BJ (cell line): ENCODE results near the gene CD63. TPM values are rescaled to one million over a fixed set of nuclear protein-coding genes. Genes with fewer than 3 reads are reported as not detected.

ENCODE experiments used
- CTCF ChIA-PET: fragments of 350-600 bp; formaldehyde crosslinking; extraction: SDS; loops from one replicate; lab custom pipeline; 2021; ENCODE audit warnings: antibody characterized with exemption, inconsistent platforms; lab: Yijun Ruan, JAX
- POLR2A ChIA-PET: fragments of 300-600 bp; sonication (Branson Sonifier 250); formaldehyde crosslinking; extraction: SDS; loops from one replicate; lab custom pipeline; 2021; ENCODE audit warnings: antibody characterized with exemption; lab: Charles Lee
- DNase-seq: peaks from one replicate; pipeline ENCODE4 v3.0.0-alpha.2; 2011; ENCODE audit warnings: low read depth
- H3K27me3 ChIP-seq: 2 replicates; pipeline ENCODE4 v1.6.0; 2011; ENCODE audit warnings: low read length; ENCODE audit not compliant: control insufficient read depth, insufficient read depth
- H3K36me3 ChIP-seq: 2 replicates; pipeline ENCODE4 v1.5.1; 2011; ENCODE audit warnings: low read length; ENCODE audit not compliant: control insufficient read depth, insufficient read depth
- H3K4me3 ChIP-seq: 2 replicates; pipeline ENCODE4 v1.5.1; 2011; ENCODE audit warnings: low read depth, mild to moderate bottlenecking, control low read depth, low read length
- CTCF ChIP-seq: IDR thresholded peaks from 2 replicates; pipeline ENCODE4 v1.5.1; 2011; ENCODE audit warnings: low read depth, mild to moderate bottlenecking, control low read depth, inconsistent platforms, low read length, moderate library complexity; ENCODE audit not compliant: insufficient read depth
- polyA plus RNA-seq: library from polyadenylated mRNA; depleted of rRNA; stranded (reverse); fragments of >200 nt; gene quantifications from 2 replicates; pipeline ENCODE4 v1.2.3, GENCODE V29; 2011

Gene CD63
- polyA plus RNA-seq, 1 experiment = 974 TPM

DNA sequence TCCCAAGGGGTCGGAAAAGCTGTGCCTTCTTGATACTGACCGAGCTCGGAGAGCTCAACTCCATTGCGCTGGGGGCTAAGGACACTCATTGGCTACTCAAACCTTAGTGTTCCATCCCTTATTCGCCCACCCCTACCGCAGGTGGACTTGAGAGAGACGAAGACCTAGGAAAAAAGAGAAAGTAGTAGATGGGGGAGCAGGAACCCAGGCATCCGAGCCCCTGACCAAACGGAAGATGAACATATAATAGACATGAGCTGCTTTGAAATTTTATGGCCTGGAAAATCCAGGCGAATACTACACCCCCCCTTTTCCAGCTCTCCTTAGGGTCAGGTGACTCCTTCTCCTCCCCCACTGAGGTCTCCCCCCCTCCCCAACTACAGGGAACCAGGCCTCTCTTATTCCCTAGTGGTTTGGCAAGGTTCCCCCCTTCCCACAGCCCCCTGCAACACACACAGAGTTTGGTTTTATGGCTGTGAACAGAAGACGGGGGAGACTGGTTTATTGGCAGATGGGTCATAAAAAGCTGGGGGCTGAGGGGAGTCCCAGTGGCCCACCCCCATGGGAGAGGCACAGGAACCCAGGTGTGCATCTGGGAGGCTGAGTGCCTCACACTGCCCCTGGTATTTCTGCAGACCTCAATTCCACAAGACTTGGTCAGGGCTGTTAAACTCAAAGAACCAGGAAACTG, 15.7 kb upstream of the CD63 start:
- CTCF ChIA-PET = interaction anchor here (0.7 to 10.9 kb wide), 8 partner anchors 7 to 198 kb away, joined by 3 to 86 read pairs (median 4); partner anchors contain the start of genes DGKA, DNAJC14, PYM1 and SARNP
- no peak for DNase-seq

GRCh38 chr12:55743406-55744339, 14.9 kb upstream of the CD63 start:
- no peaks in the 10 kb centered on the region for H3K36me3 ChIP-seq
- DNase-seq = no peak
- no peak; the same call in 1 of the 2 replicates for TF ChIP-seq CTCF
- ChIA-PET POLR2A (interaction anchor here (0.5 kb wide), 1 partner anchor 218 kb away, joined by 4 read pairs; no protein-coding TSS in a partner anchor), CTCF (interaction anchor here (0.8 to 10.9 kb wide), 11 partner anchors 8 to 254 kb away, joined by 3 to 86 read pairs (median 4); partner anchors contain the start of genes DGKA, DNAJC14, PYM1 and RAB5B)
- H3K27me3 ChIP-seq = no peaks in the 10 kb centered on the region
- peak overlapping the region; percentile 54 for H3K4me3 ChIP-seq

More for the DNA sequence above, 15.7 kb upstream of the CD63 start:
- no peak for TF ChIP-seq CTCF
- Histone ChIP-seq H3K36me3 (peaks cover under 1% of the 10 kb centered on the region; the same call in 1 of the 2 replicates), H3K4me3 (peak overlapping the region; percentile 54), H3K27me3 (no peaks in the 10 kb centered on the region)
- POLR2A ChIA-PET = interaction anchor here (0.5 kb wide), 1 partner anchor 217 kb away, joined by 4 read pairs; no protein-coding TSS in a partner anchor

DNA sequence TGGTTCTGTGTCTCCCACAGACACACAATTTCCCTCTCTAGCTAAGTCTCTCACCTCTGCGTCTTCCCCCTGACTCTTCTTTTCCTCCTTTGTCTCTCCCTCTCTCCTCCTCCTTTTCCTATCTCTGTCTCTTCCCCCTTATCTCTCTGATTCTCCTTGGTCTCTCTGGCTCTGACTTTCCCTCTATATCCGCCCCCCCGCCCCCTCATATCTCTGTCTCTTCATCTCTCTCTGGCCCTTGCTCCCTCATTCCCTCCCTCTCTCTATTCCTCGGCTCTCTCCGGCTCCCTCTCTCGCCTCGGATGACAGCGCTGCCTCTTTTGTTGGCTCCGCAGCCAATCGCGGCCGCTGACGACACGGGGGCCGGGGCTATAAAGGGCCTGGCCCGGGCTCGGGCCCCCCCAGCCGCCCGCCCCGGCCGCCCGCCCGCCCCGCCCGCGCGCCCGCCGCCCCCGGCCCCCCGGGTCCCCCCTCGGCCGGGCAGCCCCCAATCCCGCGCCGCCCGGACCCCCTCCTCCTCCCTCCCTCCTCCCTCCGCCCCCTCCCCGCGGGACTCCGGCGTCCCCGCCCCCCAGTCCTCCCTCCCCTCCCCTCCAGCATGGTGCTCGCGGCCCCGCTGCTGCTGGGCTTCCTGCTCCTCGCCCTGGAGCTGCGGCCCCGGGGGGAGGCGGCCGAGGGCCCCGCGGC, 14.1 kb upstream of the CD63 start, which contains the start of gene GDF11:
TSS of gene GDF11 (plus strand) at position 404 of the 687 bp plus-strand sequence. CDS start at position 599, 195 bp downstream.
- no peak for TF ChIP-seq CTCF
- Histone ChIP-seq H3K27me3 (no peaks in the 10 kb centered on the region), H3K4me3 (peak within 1 kb of the TSS; percentile 54), H3K36me3 (no peaks in the 10 kb centered on the region)
- POLR2A ChIA-PET = interaction anchor here (0.6 kb wide), 1 partner anchor 242 kb away, joined by 5 read pairs; no protein-coding TSS in a partner anchor
- CTCF ChIA-PET = interaction anchor here (0.8 to 10.9 kb wide), 11 partner anchors 9 to 287 kb away, joined by 3 to 86 read pairs (median 3); partner anchors contain the start of genes DGKA, DNAJC14, SARNP and SUOX
- DNase-seq = no peak

DNA sequence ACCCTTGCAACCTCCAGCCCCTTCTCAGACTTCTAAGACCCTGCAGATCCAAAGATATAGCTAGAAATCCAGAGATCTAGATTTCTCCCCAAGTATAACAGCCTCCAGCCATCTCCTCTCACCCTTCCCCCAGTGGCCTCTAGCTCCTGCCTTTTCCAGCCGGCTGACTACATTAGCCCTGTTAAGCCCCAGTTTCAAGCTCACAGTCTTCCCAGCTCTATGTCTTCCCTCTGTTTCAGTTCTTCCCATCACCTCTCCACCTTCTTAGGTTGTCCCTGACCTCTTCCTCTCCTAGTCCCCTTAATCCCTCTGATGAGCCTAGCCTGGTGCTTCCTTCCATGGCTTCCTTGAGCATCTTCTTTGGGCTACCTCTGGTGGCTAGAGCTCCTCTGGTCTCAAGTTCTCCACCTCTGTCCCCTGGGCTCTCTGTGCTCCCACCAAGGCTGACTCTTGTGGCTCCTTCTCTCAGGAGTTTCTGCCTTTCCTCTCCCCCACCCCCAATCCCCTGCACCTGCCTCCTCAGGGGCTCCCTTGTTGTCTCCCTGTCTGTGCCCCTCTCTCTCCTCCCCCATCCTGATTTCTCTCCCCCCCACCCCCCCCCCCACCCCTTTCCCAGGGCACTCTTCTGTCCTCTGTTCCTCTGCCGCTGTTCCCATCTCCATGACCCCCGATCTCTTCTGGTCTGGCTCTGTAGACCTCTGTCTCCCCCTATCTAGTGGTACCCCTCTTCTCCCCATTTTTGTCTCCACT, 13.3 kb upstream of the CD63 start:
- ChIA-PET POLR2A (interaction anchor here (0.6 kb wide), 1 partner anchor 243 kb away, joined by 5 read pairs; no protein-coding TSS in a partner anchor), CTCF (interaction anchor here (0.8 to 10.9 kb wide), 4 partner anchors 191 to 481 kb away, joined by 3 to 86 read pairs (median 4); partner anchors contain the start of genes DGKA and SUOX)
- H3K4me3 ChIP-seq = peak overlapping the region; percentile 54
- DNase-seq = no peak
- no peak for TF ChIP-seq CTCF
- no peaks in the 10 kb centered on the region for H3K27me3 ChIP-seq
- no peaks in the 10 kb centered on the region for H3K36me3 ChIP-seq
